NCI-H526 (cell line): Measurements from ENCODE around the gene NUDT4.

Source experiments
- DNase-seq, 2 experiments: peaks; one replicate each; lab custom pipeline; 2025; lab: John Stamatoyannopoulos, UW

Gene NUDT4

GRCh38 chr12:93377252-93378195 is at the start of gene NUDT4:
TSS of gene NUDT4 (plus strand) at chr12:93377925. CDS start at chr12:93378323, 398 bp downstream.
- peak; percentile 86 to 97 for DNase-seq

DNA sequence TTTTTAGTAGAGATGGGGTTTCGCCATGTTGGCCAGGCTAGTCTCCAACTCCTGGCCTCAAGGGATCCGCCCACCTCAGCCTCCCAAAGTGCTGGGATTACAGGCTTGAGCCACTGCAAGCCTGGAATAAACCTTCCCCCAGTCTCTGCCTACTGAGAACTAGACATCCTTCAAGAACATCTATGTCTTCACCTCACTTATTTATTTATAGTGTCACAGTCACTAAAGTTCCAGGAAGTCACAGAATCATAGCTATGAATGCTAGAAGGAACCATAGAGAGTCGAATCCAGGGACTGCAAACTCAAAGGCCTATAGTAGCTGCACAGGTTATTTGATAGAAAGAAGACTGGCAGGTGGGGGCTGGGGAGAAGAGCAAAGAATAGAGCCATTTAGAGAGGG is 44.7 kb upstream of the NUDT4 start:
- DNase-seq, result no peak

GRCh38 chr12:93333828-93334227 is 43.9 kb upstream of the NUDT4 start:
- no peak for DNase-seq

DNA sequence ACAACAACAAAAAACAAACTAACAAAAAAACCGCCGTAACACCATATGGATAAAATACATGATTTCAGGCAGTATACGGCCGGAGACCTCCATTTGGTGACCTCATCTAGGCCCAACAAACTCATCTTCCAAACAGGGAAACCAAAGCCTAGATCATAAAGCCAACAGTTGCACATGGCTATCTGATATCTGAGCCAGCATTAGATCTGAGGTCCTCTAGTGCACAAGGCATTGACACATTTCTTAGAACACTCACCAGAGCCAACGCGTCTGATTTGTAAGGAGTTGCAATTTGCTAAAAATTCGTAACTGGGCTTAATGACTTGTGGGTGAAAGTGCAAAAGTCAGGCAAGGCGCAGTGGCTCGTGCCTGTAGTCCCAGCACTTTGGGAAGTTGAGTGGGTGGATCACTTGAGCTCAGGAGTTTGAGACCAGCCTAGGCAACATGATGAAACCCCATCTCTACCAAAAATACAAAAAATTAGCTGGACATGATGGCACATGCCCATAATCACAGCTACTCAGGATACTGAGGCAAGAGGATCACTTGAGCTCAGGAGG is 42.0 kb upstream of the NUDT4 start:
- DNase-seq, result no peak

- DNase-seq, result no peak
These were observed 41.4 kb upstream of the NUDT4 start for GRCh38 chr12:93336291-93336741.

GRCh38 chr12:93338598-93338997 is 39.1 kb upstream of the NUDT4 start:
- no peak for DNase-seq

GRCh38 chr12:93339695-93340094 is 38.0 kb upstream of the NUDT4 start:
- DNase-seq, result peak in 1 of 2 experiments; percentile 49

GRCh38 chr12:93341409-93342049 is 36.2 kb upstream of the NUDT4 start:
- DNase-seq, result no peak

- no peak for DNase-seq
These were observed 30.5 kb upstream of the NUDT4 start for GRCh38 chr12:93347054-93347785.

- DNase-seq, result no peak
These were observed 28.9 kb upstream of the NUDT4 start for GRCh38 chr12:93348575-93349435.

DNA sequence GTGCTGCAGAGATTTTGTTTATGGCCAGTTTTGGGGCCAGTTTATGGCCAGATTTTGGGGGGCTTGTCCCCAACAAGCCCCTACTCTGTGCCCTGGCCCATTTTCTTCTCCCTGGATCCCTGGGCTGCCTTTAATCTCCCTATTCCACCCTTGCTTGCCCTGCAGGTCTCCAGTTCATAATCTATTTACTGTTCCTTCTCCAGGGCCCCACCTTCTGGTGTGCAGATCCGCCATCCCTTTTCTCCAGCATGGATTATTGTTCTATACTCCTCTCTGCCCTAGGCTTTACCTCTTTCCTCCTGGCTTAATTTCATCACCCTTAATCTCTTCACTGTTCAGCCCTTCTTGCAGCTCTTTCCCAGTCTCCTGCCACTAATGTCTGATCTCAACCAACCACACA is 26.0 kb upstream of the NUDT4 start:
- no peak for DNase-seq

DNA sequence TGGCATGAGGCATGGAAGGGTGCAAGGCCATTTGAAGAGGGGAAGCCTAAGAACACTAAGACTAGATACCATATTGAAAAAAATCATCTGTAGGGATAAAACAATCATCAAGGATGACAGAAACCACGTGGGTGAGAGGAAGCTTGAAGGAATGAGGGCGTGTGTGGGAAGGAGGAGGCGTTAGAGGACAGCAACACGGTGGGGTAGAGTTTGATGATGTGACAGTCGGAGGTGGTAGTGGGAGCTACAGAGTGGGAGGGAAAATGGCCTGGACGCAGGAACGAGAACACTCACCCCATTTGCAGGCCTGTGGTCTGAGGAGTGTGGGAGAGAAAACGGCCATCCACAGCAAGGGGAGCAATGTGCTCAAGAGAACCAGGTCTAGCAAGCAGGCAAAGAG is 25.4 kb upstream of the NUDT4 start:
- DNase-seq, result no peak

- no peak for DNase-seq
These were observed 21.5 kb upstream of the NUDT4 start for GRCh38 chr12:93356214-93356613.

DNA sequence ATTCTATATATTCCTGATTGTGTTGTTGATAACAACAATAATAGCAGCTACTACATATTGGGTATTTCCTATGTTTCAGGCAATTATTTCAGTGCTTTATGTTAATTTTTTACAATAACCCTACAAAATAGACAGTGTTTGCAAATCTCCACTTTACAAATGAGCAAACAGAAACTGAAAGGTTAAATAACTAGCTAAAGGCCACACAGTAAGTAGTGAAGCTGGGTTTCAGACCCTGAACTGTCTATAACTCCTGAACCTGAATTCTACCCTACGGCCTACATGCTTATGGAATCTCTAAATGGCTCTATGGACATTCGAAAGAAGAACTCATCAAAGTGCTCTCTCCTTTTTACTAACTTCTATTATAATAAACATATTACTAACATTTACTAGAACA is 19.7 kb upstream of the NUDT4 start:
- DNase-seq, result no peak

GRCh38 chr12:93358821-93359220 is 18.9 kb upstream of the NUDT4 start:
- DNase-seq, result no peak

DNA sequence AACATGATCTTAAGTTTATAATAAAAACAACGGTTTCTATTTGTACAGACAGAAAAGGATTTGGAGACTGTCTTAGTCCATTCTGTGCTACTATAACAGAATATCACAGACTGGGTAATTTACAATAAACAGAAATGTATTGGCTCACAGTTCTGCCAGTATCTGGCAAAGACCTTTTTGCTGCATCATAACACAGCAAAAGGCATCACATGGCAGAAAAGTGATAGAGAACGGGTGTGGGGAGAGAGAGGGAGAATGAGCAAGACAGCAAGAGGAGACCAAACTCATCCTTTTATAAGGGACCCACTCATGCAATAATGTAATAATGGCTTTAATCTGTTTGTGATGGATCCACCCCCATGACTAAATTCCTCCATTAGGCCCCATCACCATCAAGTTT is 17.0 kb upstream of the NUDT4 start:
- DNase-seq, result no peak

GRCh38 chr12:93361151-93361919 is 16.4 kb upstream of the NUDT4 start:
- peak in 1 of 2 experiments; percentile 1 for DNase-seq

- DNase-seq, result no peak
These were observed 13.9 kb upstream of the NUDT4 start for GRCh38 chr12:93363841-93364297.

GRCh38 chr12:93365616-93366405 is 11.9 kb upstream of the NUDT4 start:
- no peak for DNase-seq
